HepG2 (cell line): Measurements from ENCODE around the gene SHISA9. TPM values are rescaled to one million over a fixed set of nuclear protein-coding genes. Genes with fewer than 3 reads are reported as not detected.

ENCODE experiments used
- CENPT ChIP-seq: sonication (generic); formaldehyde crosslinking; IDR thresholded peaks from 2 replicates; pipeline ENCODE4 v1.8.0; 2022; ENCODE audit warnings: low read depth, mild to moderate bottlenecking, moderate library complexity, missing genetic modification reagents
- NFKBIZ ChIP-seq: IDR thresholded peaks from 2 replicates; pipeline ENCODE4 v1.6.1; 2018; ENCODE audit warnings: missing genetic modification reagents, missing compliant biosample characterization
- NR2C2 ChIP-seq: sonication (generic); formaldehyde crosslinking; IDR thresholded peaks from 2 replicates; pipeline ENCODE4 v1.4.0; 2020; ENCODE audit warnings: missing genetic modification reagents, mild to moderate bottlenecking, moderate library complexity, borderline replicate concordance
- SIX1 ChIP-seq: sonication (generic); formaldehyde crosslinking; IDR thresholded peaks from 2 replicates; pipeline ENCODE4 v1.4.0; 2020; ENCODE audit warnings: missing genetic modification reagents, borderline replicate concordance
- TMF1 ChIP-seq: sonication (generic); formaldehyde crosslinking; IDR thresholded peaks from 2 replicates; pipeline ENCODE4 v1.8.1; 2022; ENCODE audit warnings: low read depth, missing genetic modification reagents
- ZBTB38 ChIP-seq: sonication (generic); formaldehyde crosslinking; IDR thresholded peaks from 2 replicates; pipeline ENCODE4 v1.5.1; 2020; ENCODE audit warnings: mild to moderate bottlenecking, missing genetic modification reagents
- ZNF12 ChIP-seq: sonication (generic); formaldehyde crosslinking; IDR thresholded peaks from 2 replicates; pipeline ENCODE4 v1.5.0; 2020; ENCODE audit warnings: missing genetic modification reagents
- ZNF460 ChIP-seq: sonication (generic); formaldehyde crosslinking; IDR thresholded peaks from 2 replicates; pipeline ENCODE4 v1.5.1; 2020; ENCODE audit warnings: missing genetic modification reagents, mild to moderate bottlenecking, borderline replicate concordance
- ZNF543 ChIP-seq: sonication (generic); formaldehyde crosslinking; IDR thresholded peaks from 2 replicates; pipeline ENCODE4 v1.4.0; 2020; ENCODE audit warnings: mild to moderate bottlenecking, missing genetic modification reagents
- ZNF616 ChIP-seq: sonication (generic); formaldehyde crosslinking; IDR thresholded peaks from 2 replicates; pipeline ENCODE4 v1.5.0; 2020; ENCODE audit warnings: low read depth, mild to moderate bottlenecking, missing genetic modification reagents
- ZNF747 ChIP-seq: sonication (generic); formaldehyde crosslinking; IDR thresholded peaks from 2 replicates; pipeline ENCODE4 v1.8.1; 2023; ENCODE audit warnings: missing genetic modification reagents, mild to moderate bottlenecking, borderline replicate concordance
- polyA plus RNA-seq, 8 experiments: library from polyadenylated mRNA; depleted of rRNA in 3 of 8; stranded (reverse) in 7 of 8; unstranded in 1 of 8; fragments of >200 nt; fragmentation: Illumina TruSeq in 4 of 8; extraction: Trizol in 4 of 8; gene quantifications; 2 replicates each; pipeline versions ENCODE4 v1.2.1 to v1.2.3, GENCODE V29; 2011 to 2016; ENCODE audit warnings: low read depth in 4 of 8, missing spikeins in 1 of 8, mixed read lengths in 1 of 8; ENCODE audit not compliant: insufficient read depth in 1 of 8
- total RNA-seq, 5 experiments: library from RNA; depleted of rRNA; stranded (reverse); fragments of >200 nt; fragmentation: Illumina TruSeq; extraction: Trizol; gene quantifications; 2 replicates each; pipeline ENCODE4 v1.2.3, GENCODE V29; 2016; ENCODE audit warnings: low read depth in 1 of 5
- TF ChIP-seq, protein P1 (sequence below): sonication (generic); formaldehyde crosslinking; IDR thresholded peaks from 2 replicates; pipeline ENCODE4 v1.5.0; 2020; ENCODE audit warnings: mild to moderate bottlenecking, missing genetic modification reagents, borderline replicate concordance
- TF ChIP-seq, protein P2 (sequence below): sonication (generic); formaldehyde crosslinking; IDR thresholded peaks from 2 replicates; pipeline ENCODE4 v1.4.0; 2020; ENCODE audit warnings: missing genetic modification reagents
- TF ChIP-seq, protein P3 (sequence below): sonication (generic); formaldehyde crosslinking; IDR thresholded peaks from 2 replicates; pipeline ENCODE4 v1.8.1; 2023; ENCODE audit warnings: mild to moderate bottlenecking, missing genetic modification reagents
- TF ChIP-seq, protein P4 (sequence below), 2 experiments: sonication (generic) in 1 of 2; formaldehyde crosslinking in 1 of 2; IDR thresholded peaks; 2 replicates each; pipeline versions ENCODE4 v1.5.1 to v1.6.1; 2011 to 2020; ENCODE audit warnings: borderline replicate concordance in 1 of 2, low read depth in 1 of 2, low read length in 1 of 2, mild to moderate bottlenecking in 1 of 2, missing genetic modification reagents in 1 of 2, moderate library complexity in 1 of 2
- TF ChIP-seq, protein P5 (sequence below): sonication (generic); formaldehyde crosslinking; IDR thresholded peaks from 2 replicates; pipeline ENCODE4 v1.5.1; 2020; ENCODE audit warnings: missing genetic modification reagents, mild to moderate bottlenecking, borderline replicate concordance

SHISA9 gene
- total and polyA plus RNA-seq, 2 of the 13 experiments (the other 11 are each of a cell fraction or from before 2014, with no cell fraction given), result 0.01 TPM; not detected in 1

DNA sequence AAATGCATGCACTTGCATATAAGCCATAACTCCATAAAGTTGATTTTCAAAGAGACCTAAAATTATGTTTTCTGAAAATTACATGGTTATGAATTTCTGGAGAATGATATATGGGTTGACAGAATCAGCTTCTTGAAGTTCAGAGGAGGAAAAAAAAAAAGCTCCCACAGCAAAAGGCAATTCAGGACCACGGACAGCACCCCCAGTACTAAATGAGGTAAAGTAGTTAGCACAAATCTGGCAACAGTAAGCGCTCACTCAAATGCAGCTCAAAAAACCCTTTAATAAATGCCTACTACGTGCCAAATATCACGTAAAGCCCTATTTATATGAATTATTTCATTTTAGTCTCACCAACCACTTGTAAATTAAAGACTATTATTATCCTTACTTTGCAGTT lies 135.2 kb downstream of the SHISA9 start (continued):
- TF ChIP-seq, protein P1, sequence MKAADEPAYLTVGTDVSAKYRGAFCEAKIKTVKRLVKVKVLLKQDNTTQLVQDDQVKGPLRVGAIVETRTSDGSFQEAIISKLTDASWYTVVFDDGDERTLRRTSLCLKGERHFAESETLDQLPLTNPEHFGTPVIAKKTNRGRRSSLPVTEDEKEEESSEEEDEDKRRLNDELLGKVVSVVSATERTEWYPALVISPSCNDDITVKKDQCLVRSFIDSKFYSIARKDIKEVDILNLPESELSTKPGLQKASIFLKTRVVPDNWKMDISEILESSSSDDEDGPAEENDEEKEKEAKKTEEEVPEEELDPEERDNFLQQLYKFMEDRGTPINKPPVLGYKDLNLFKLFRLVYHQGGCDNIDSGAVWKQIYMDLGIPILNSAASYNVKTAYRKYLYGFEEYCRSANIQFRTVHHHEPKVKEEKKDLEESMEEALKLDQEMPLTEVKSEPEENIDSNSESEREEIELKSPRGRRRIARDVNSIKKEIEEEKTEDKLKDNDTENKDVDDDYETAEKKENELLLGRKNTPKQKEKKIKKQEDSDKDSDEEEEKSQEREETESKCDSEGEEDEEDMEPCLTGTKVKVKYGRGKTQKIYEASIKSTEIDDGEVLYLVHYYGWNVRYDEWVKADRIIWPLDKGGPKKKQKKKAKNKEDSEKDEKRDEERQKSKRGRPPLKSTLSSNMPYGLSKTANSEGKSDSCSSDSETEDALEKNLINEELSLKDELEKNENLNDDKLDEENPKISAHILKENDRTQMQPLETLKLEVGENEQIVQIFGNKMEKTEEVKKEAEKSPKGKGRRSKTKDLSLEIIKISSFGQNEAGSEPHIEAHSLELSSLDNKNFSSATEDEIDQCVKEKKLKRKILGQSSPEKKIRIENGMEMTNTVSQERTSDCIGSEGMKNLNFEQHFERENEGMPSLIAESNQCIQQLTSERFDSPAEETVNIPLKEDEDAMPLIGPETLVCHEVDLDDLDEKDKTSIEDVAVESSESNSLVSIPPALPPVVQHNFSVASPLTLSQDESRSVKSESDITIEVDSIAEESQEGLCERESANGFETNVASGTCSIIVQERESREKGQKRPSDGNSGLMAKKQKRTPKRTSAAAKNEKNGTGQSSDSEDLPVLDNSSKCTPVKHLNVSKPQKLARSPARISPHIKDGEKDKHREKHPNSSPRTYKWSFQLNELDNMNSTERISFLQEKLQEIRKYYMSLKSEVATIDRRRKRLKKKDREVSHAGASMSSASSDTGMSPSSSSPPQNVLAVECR (CRISPR knock-in tag), result no peak
- TF ChIP-seq ZNF460 (CRISPR knock-in tag) (no peak), NFKBIZ (CRISPR knock-in tag) (no peak), ZNF747 (CRISPR knock-in tag) (no peak), ZBTB38 (CRISPR knock-in tag) (no peak), SIX1 (CRISPR knock-in tag) (peak; percentile 66), NR2C2 (CRISPR knock-in tag) (no peak), CENPT (no peak), TMF1 (no peak), ZNF616 (no peak; the same call in 1 of the 2 replicates), ZNF12 (CRISPR knock-in tag) (0 out of 2 replicates have a peak, but pooled peaks have one; percentile 53), ZNF543 (CRISPR knock-in tag) (0 out of 2 replicates have a peak, but pooled peaks have one; percentile 26)
- TF ChIP-seq, protein P2, sequence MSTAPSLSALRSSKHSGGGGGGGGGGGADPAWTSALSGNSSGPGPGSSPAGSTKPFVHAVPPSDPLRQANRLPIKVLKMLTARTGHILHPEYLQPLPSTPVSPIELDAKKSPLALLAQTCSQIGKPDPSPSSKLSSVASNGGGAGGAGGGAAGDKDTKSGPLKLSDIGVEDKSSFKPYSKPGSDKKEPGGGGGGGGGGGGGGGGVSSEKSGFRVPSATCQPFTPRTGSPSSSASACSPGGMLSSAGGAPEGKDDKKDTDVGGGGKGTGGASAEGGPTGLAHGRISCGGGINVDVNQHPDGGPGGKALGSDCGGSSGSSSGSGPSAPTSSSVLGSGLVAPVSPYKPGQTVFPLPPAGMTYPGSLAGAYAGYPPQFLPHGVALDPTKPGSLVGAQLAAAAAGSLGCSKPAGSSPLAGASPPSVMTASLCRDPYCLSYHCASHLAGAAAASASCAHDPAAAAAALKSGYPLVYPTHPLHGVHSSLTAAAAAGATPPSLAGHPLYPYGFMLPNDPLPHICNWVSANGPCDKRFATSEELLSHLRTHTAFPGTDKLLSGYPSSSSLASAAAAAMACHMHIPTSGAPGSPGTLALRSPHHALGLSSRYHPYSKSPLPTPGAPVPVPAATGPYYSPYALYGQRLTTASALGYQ (CRISPR knock-in tag), result no peak; the same call in 1 of the 2 replicates
- TF ChIP-seq, protein P3, sequence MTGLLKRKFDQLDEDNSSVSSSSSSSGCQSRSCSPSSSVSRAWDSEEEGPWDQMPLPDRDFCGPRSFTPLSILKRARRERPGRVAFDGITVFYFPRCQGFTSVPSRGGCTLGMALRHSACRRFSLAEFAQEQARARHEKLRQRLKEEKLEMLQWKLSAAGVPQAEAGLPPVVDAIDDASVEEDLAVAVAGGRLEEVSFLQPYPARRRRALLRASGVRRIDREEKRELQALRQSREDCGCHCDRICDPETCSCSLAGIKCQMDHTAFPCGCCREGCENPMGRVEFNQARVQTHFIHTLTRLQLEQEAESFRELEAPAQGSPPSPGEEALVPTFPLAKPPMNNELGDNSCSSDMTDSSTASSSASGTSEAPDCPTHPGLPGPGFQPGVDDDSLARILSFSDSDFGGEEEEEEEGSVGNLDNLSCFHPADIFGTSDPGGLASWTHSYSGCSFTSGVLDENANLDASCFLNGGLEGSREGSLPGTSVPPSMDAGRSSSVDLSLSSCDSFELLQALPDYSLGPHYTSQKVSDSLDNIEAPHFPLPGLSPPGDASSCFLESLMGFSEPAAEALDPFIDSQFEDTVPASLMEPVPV (CRISPR knock-in tag), result no peak
- TF ChIP-seq, protein P4, sequence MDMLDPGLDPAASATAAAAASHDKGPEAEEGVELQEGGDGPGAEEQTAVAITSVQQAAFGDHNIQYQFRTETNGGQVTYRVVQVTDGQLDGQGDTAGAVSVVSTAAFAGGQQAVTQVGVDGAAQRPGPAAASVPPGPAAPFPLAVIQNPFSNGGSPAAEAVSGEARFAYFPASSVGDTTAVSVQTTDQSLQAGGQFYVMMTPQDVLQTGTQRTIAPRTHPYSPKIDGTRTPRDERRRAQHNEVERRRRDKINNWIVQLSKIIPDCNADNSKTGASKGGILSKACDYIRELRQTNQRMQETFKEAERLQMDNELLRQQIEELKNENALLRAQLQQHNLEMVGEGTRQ (IDR thresholded peaks at IDR 0.05; ENCODE audit: low read depth, low read length), result no peak
- TF ChIP-seq, protein P4 (CRISPR knock-in tag; IDR thresholded peaks at IDR 0.05; ENCODE audit: borderline replicate concordance), result no peak
- TF ChIP-seq, protein P5, sequence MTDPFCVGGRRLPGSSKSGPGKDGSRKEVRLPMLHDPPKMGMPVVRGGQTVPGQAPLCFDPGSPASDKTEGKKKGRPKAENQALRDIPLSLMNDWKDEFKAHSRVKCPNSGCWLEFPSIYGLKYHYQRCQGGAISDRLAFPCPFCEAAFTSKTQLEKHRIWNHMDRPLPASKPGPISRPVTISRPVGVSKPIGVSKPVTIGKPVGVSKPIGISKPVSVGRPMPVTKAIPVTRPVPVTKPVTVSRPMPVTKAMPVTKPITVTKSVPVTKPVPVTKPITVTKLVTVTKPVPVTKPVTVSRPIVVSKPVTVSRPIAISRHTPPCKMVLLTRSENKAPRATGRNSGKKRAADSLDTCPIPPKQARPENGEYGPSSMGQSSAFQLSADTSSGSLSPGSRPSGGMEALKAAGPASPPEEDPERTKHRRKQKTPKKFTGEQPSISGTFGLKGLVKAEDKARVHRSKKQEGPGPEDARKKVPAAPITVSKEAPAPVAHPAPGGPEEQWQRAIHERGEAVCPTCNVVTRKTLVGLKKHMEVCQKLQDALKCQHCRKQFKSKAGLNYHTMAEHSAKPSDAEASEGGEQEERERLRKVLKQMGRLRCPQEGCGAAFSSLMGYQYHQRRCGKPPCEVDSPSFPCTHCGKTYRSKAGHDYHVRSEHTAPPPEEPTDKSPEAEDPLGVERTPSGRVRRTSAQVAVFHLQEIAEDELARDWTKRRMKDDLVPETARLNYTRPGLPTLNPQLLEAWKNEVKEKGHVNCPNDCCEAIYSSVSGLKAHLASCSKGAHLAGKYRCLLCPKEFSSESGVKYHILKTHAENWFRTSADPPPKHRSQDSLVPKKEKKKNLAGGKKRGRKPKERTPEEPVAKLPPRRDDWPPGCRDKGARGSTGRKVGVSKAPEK (CRISPR knock-in tag), result no peak
